HepG2 (cell line): ENCODE data around the gene MIS18A. TPM values are rescaled to one million over a fixed set of nuclear protein-coding genes. Genes with fewer than 3 reads are reported as not detected.

Experiments
- AHR ChIP-seq: IDR thresholded peaks from 2 replicates; pipeline ENCODE4 v1.6.1; 2018; ENCODE audit warnings: missing genetic modification reagents, missing compliant biosample characterization
- CAMTA2 ChIP-seq: sonication (generic); formaldehyde crosslinking; IDR thresholded peaks from 2 replicates; pipeline ENCODE4 v1.4.0; 2020; ENCODE audit warnings: mild to moderate bottlenecking, missing genetic modification reagents, borderline replicate concordance
- EP300 ChIP-seq, 3 experiments: sonication (generic) in 1 of 3; formaldehyde crosslinking in 1 of 3; IDR thresholded peaks; 2 replicates each; pipeline versions ENCODE4 v1.5.1 to v1.6.1; 2011 to 2020; ENCODE audit warnings: low read depth in 2 of 3, low read length in 2 of 3, borderline replicate concordance in 1 of 3, improper control_type of control experiment in 1 of 3, mild to moderate bottlenecking in 1 of 3, missing genetic modification reagents in 1 of 3, moderate library complexity in 1 of 3
- HNRNPK ChIP-seq: fragments of 200-400 bp; formaldehyde crosslinking; IDR thresholded peaks from 2 replicates; pipeline ENCODE4 v1.6.1; 2018; ENCODE audit warnings: low read length, low read depth, moderate library complexity, mild to moderate bottlenecking; ENCODE audit not compliant: poor library complexity, severe bottlenecking
- HNRNPLL ChIP-seq: fragments of 200-400 bp; formaldehyde crosslinking; IDR thresholded peaks from 2 replicates; pipeline ENCODE4 v1.6.1; 2017; ENCODE audit warnings: mild to moderate bottlenecking, low read depth, low read length; ENCODE audit not compliant: poor library complexity, severe bottlenecking
- MAZ ChIP-seq, 2 experiments: sonication (generic) in 1 of 2; formaldehyde crosslinking in 1 of 2; IDR thresholded peaks; 2 replicates each; pipeline versions ENCODE4 v1.5.0 to v1.6.1; 2012 to 2020; ENCODE audit warnings: low read depth in 2 of 2, mild to moderate bottlenecking in 2 of 2, borderline replicate concordance in 1 of 2, improper control_type of control experiment in 1 of 2, low read length in 1 of 2, missing genetic modification reagents in 1 of 2, moderate library complexity in 1 of 2
- NFKB2 ChIP-seq: sonication (generic); formaldehyde crosslinking; IDR thresholded peaks from 2 replicates; pipeline ENCODE4 v1.4.0; 2020; ENCODE audit warnings: missing genetic modification reagents, borderline replicate concordance
- NR1H2 ChIP-seq: sonication (generic); formaldehyde crosslinking; IDR thresholded peaks from 2 replicates; pipeline ENCODE4 v1.8.1; 2022; ENCODE audit warnings: low read depth, missing genetic modification reagents, borderline replicate concordance
- NR2F1 ChIP-seq, 2 experiments: fragments of 450-650 bp in 1 of 2; formaldehyde crosslinking in 1 of 2; IDR thresholded peaks; 2 replicates each; pipeline versions ENCODE4 v1.5.0 to v1.6.1; 2016 to 2020; ENCODE audit warnings: mild to moderate bottlenecking in 1 of 2, missing compliant biosample characterization in 1 of 2, missing genetic modification reagents in 1 of 2, moderate library complexity in 1 of 2
- PCBP1 ChIP-seq: fragments of 200-400 bp; formaldehyde crosslinking; IDR thresholded peaks from 2 replicates; pipeline ENCODE4 v1.6.1; 2017; ENCODE audit warnings: mild to moderate bottlenecking, low read depth, low read length, borderline replicate concordance
- RARG ChIP-seq: sonication (generic); formaldehyde crosslinking; IDR thresholded peaks from 2 replicates; pipeline ENCODE4 v1.4.0; 2020; ENCODE audit warnings: low read depth, mild to moderate bottlenecking, missing genetic modification reagents
- RFX3 ChIP-seq: IDR thresholded peaks from 2 replicates; pipeline ENCODE4 v1.6.1; 2016; ENCODE audit warnings: missing biosample characterization, missing genetic modification reagents
- SP140L ChIP-seq: sonication (generic); formaldehyde crosslinking; IDR thresholded peaks from 2 replicates; pipeline ENCODE4 v1.4.0; 2020; ENCODE audit warnings: missing genetic modification reagents, borderline replicate concordance
- ZNF382 ChIP-seq: sonication (generic); formaldehyde crosslinking; IDR thresholded peaks from 2 replicates; pipeline ENCODE4 v1.5.0; 2020; ENCODE audit warnings: missing genetic modification reagents, mild to moderate bottlenecking, borderline replicate concordance
- ZNF597 ChIP-seq: sonication (generic); formaldehyde crosslinking; IDR thresholded peaks from 2 replicates; pipeline ENCODE4 v1.5.0; 2020; ENCODE audit warnings: missing genetic modification reagents
- ZNF629 ChIP-seq: sonication (generic); formaldehyde crosslinking; conservative IDR thresholded peaks from 2 replicates; pipeline ENCODE4 v1.5.0; 2020; ENCODE audit warnings: missing genetic modification reagents
- ZNF891 ChIP-seq: sonication (generic); formaldehyde crosslinking; IDR thresholded peaks from 2 replicates; pipeline ENCODE4 v1.5.0; 2020; ENCODE audit warnings: mild to moderate bottlenecking, missing genetic modification reagents
- ZSCAN25 ChIP-seq: sonication (generic); formaldehyde crosslinking; IDR thresholded peaks from 2 replicates; pipeline ENCODE4 v1.8.0; 2022; ENCODE audit warnings: mild to moderate bottlenecking, missing genetic modification reagents
- polyA plus RNA-seq, 8 experiments: library from polyadenylated mRNA; depleted of rRNA in 3 of 8; stranded (reverse) in 7 of 8; unstranded in 1 of 8; fragments of >200 nt; fragmentation: Illumina TruSeq in 4 of 8; extraction: Trizol in 4 of 8; gene quantifications; 2 replicates each; pipeline versions ENCODE4 v1.2.1 to v1.2.3, GENCODE V29; 2011 to 2016; ENCODE audit warnings: low read depth in 4 of 8, missing spikeins in 1 of 8, mixed read lengths in 1 of 8; ENCODE audit not compliant: insufficient read depth in 1 of 8
- total RNA-seq, 5 experiments: library from RNA; depleted of rRNA; stranded (reverse); fragments of >200 nt; fragmentation: Illumina TruSeq; extraction: Trizol; gene quantifications; 2 replicates each; pipeline ENCODE4 v1.2.3, GENCODE V29; 2016; ENCODE audit warnings: low read depth in 1 of 5
- TF ChIP-seq, protein P1 (sequence below): sonication (generic); formaldehyde crosslinking; IDR thresholded peaks from 2 replicates; pipeline ENCODE4 v1.5.0; 2020; ENCODE audit warnings: mild to moderate bottlenecking, missing genetic modification reagents

Gene MIS18A
- total and polyA plus RNA-seq, 2 of the 13 experiments (the other 11 are each of a cell fraction or from before 2014, with no cell fraction given): 11.2 to 41.4 TPM

- TF ChIP-seq, protein P1, sequence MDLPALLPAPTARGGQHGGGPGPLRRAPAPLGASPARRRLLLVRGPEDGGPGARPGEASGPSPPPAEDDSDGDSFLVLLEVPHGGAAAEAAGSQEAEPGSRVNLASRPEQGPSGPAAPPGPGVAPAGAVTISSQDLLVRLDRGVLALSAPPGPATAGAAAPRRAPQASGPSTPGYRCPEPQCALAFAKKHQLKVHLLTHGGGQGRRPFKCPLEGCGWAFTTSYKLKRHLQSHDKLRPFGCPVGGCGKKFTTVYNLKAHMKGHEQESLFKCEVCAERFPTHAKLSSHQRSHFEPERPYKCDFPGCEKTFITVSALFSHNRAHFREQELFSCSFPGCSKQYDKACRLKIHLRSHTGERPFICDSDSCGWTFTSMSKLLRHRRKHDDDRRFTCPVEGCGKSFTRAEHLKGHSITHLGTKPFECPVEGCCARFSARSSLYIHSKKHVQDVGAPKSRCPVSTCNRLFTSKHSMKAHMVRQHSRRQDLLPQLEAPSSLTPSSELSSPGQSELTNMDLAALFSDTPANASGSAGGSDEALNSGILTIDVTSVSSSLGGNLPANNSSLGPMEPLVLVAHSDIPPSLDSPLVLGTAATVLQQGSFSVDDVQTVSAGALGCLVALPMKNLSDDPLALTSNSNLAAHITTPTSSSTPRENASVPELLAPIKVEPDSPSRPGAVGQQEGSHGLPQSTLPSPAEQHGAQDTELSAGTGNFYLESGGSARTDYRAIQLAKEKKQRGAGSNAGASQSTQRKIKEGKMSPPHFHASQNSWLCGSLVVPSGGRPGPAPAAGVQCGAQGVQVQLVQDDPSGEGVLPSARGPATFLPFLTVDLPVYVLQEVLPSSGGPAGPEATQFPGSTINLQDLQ (CRISPR knock-in tag): 0 out of 2 replicates have a peak, but pooled peaks have one; percentile 43
- no peak for TF ChIP-seq AHR (CRISPR knock-in tag)
- TF ChIP-seq PCBP1: no peak
- no peak for TF ChIP-seq EP300 (IDR thresholded peaks at IDR 0.05; ENCODE audit: low read depth in 2 of 2, low read length in 2 of 2)
- no peak for TF ChIP-seq EP300 (CRISPR knock-in tag; IDR thresholded peaks at IDR 0.05; ENCODE audit: borderline replicate concordance)
- TF ChIP-seq ZNF891 (CRISPR knock-in tag): 0 out of 2 replicates have a peak, but pooled peaks have one; percentile 33
- no peak for TF ChIP-seq RFX3 (CRISPR knock-in tag)
- no peak for TF ChIP-seq NR1H2
- no peak for TF ChIP-seq ZNF597 (CRISPR knock-in tag)
- TF ChIP-seq MAZ (IDR thresholded peaks at IDR 0.05; ENCODE audit: borderline replicate concordance, low read depth, low read length): no peak
- no peak for TF ChIP-seq MAZ (CRISPR knock-in tag; IDR thresholded peaks at IDR 0.05; ENCODE audit: low read depth)
- TF ChIP-seq HNRNPLL: peak; percentile 41
- no peak for TF ChIP-seq RARG (CRISPR knock-in tag)
- TF ChIP-seq NFKB2 (CRISPR knock-in tag): no peak
- TF ChIP-seq ZNF382 (CRISPR knock-in tag): no peak
- no peak for TF ChIP-seq HNRNPK
- TF ChIP-seq CAMTA2: no peak
- no peak for TF ChIP-seq ZSCAN25 (CRISPR knock-in tag)
- TF ChIP-seq SP140L (CRISPR knock-in tag): no peak
- no peak for TF ChIP-seq ZNF629 (CRISPR knock-in tag)
- TF ChIP-seq NR2F1 (CRISPR knock-in tag; IDR thresholded peaks at IDR 0.05): no peak
Observed at GRCh38 chr21:32298658-32299081, 19.8 kb upstream of the MIS18A start, which contains the start of gene MRAP (continued).
